ENCODE data around the gene ECI2.

ECI2 gene, protein sequence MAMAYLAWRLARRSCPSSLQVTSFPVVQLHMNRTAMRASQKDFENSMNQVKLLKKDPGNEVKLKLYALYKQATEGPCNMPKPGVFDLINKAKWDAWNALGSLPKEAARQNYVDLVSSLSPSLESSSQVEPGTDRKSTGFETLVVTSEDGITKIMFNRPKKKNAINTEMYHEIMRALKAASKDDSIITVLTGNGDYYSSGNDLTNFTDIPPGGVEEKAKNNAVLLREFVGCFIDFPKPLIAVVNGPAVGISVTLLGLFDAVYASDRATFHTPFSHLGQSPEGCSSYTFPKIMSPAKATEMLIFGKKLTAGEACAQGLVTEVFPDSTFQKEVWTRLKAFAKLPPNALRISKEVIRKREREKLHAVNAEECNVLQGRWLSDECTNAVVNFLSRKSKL

GRCh38 chr6:4134841-4135664, at the start of gene ECI2:
ECI2 (minus strand) TSS chr6:4135575; CDS start chr6:4135560, 15 bp downstream.
- H3K27ac ChIP-seq, result peak within 1 kb of the TSS; percentile 81
- H3K9me3 ChIP-seq, result peaks cover 12% of the 10 kb centered on the region
- peaks cover 11% of the 10 kb centered on the region; the same call in 1 of the 2 replicates for H4K20me1 ChIP-seq
- H3K4me2 ChIP-seq, result peak within 1 kb of the TSS; percentile 90
- TF ChIP-seq Cebpa-rat (IDR thresholded peaks at IDR 0.05), result no peak
- no peaks in the 10 kb centered on the region for H3K27me3 ChIP-seq
- peak within 1 kb of the TSS; percentile 88 for H3K9ac ChIP-seq
- peaks cover 28% of the 10 kb centered on the region for H3K36me3 ChIP-seq
- H3K4me1 ChIP-seq, result peaks cover 30% of the 10 kb centered on the region
- H3K4me3 ChIP-seq, result peak within 1 kb of the TSS; percentile 97

GRCh38 chr6:4180652-4181255, 45.4 kb upstream of the ECI2 start:
- Histone ChIP-seq H3K4me3 (no peak overlapping the region), H3K4me2 (no peak overlapping the region), H3K9me3 (no peaks in the 10 kb centered on the region), H3K9ac (no peak overlapping the region), H3K27ac (no peak overlapping the region), H4K20me1 (no peaks in the 10 kb centered on the region), H3K4me1 (no peaks in the 10 kb centered on the region), H3K27me3 (no peaks in the 10 kb centered on the region), H3K36me3 (no peaks in the 10 kb centered on the region)
- TF ChIP-seq Cebpa-rat (IDR thresholded peaks at IDR 0.05), result no peak

DNA sequence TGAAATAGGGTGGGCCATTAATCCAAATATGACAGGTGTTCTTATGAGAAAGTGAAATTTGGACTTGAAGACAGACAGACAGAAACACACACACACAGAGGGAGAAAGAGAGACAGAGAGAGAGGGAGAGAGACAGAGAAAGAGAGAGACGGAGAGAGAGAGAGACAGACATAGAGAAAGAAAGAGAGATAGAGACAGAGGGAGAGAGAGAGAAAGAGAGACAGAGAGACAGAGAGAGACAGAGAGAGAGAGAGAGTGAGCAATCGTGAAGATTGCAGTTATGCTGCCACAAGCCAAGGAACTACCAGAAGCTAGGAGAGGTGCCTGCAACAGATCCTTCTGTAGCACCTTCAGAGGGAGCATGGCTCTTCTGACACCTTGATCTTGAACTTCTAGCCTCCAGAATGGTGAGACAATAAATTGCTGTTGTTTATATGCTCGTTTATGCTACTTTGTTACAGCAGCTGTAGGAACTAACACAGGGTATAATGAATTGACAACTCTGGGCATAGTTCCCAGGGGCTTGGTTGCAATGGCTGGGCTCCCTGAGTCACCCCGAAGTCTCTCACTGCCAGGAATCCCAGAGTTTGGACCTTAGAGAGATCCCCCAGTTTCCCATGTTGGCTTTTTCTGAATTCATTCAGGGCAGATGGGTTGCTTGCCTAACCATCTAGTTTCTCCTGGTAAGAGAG, 44.7 kb upstream of the ECI2 start:
- no peak overlapping the region for H3K4me2 ChIP-seq
- TF ChIP-seq Cebpa-rat (IDR thresholded peaks at IDR 0.05), result no peak

GRCh38 chr6:4178737-4179333, 43.5 kb upstream of the ECI2 start:
- H3K27me3 ChIP-seq, result no peaks in the 10 kb centered on the region
- no peak for TF ChIP-seq Cebpa-rat (IDR thresholded peaks at IDR 0.05)
- H3K36me3 ChIP-seq, result no peaks in the 10 kb centered on the region
- H3K9me3 ChIP-seq, result no peaks in the 10 kb centered on the region
- H3K4me2 ChIP-seq, result no peak overlapping the region
- H4K20me1 ChIP-seq, result no peaks in the 10 kb centered on the region
- no peak overlapping the region for H3K4me3 ChIP-seq
- no peak overlapping the region for H3K27ac ChIP-seq
- H3K9ac ChIP-seq, result no peak overlapping the region
- no peaks in the 10 kb centered on the region for H3K4me1 ChIP-seq

More for the DNA sequence above, 44.7 kb upstream of the ECI2 start:
- Histone ChIP-seq H4K20me1 (no peaks in the 10 kb centered on the region), H3K4me3 (no peak overlapping the region), H3K27me3 (no peaks in the 10 kb centered on the region), H3K9me3 (no peaks in the 10 kb centered on the region), H3K36me3 (no peaks in the 10 kb centered on the region), H3K4me1 (no peaks in the 10 kb centered on the region), H3K27ac (no peak overlapping the region), H3K9ac (no peak overlapping the region)

DNA sequence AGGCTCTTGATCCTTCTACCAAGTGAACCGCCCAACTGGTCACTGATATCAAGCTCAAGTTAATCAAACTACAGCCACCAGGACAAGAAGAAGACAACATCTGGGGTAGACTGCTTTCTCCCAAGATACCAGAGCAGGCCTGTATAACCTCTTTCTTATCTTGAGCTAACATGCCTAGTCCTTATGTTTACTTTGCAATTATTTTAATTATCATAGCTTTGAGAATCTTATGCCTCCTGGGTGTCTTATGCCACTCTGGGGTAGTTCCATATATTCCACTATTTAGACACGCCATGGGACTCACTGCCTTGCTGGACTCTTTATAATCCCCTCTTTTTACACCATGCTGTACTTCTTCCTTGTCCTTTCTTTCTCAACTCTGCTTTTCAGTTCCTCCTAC, 41.5 kb upstream of the ECI2 start:
- Histone ChIP-seq H3K4me3 (no peak overlapping the region), H4K20me1 (no peaks in the 10 kb centered on the region), H3K27ac (no peak overlapping the region), H3K27me3 (no peaks in the 10 kb centered on the region), H3K4me1 (no peaks in the 10 kb centered on the region), H3K9ac (no peak overlapping the region), H3K9me3 (no peaks in the 10 kb centered on the region), H3K36me3 (no peaks in the 10 kb centered on the region), H3K4me2 (no peak overlapping the region)
- TF ChIP-seq Cebpa-rat (IDR thresholded peaks at IDR 0.05), result no peak

GRCh38 chr6:4174042-4174441, 38.7 kb upstream of the ECI2 start:
- Histone ChIP-seq H4K20me1 (no peaks in the 10 kb centered on the region), H3K27me3 (no peaks in the 10 kb centered on the region), H3K4me2 (no peak overlapping the region), H3K27ac (no peak overlapping the region), H3K9ac (no peak overlapping the region), H3K36me3 (no peaks in the 10 kb centered on the region), H3K4me3 (no peak overlapping the region), H3K9me3 (0 out of 2 replicates have a peak, but pooled peaks cover under 1% of the 10 kb centered on the region), H3K4me1 (no peaks in the 10 kb centered on the region)
- no peak for TF ChIP-seq Cebpa-rat (IDR thresholded peaks at IDR 0.05)

- Histone ChIP-seq H3K27me3 (no peaks in the 10 kb centered on the region), H3K36me3 (no peaks in the 10 kb centered on the region), H4K20me1 (no peaks in the 10 kb centered on the region), H3K9me3 (peaks cover 10% of the 10 kb centered on the region), H3K4me1 (no peaks in the 10 kb centered on the region), H3K27ac (no peak overlapping the region), H3K4me3 (no peak overlapping the region), H3K4me2 (no peak overlapping the region), H3K9ac (no peak overlapping the region)
- no peak for TF ChIP-seq Cebpa-rat (IDR thresholded peaks at IDR 0.05)
Measured at GRCh38 chr6:4172368-4172767, 37.0 kb upstream of the ECI2 start.

- Histone ChIP-seq H3K27ac (no peak overlapping the region), H3K9me3 (peaks cover 15% of the 10 kb centered on the region), H3K4me3 (no peak overlapping the region), H3K9ac (no peak overlapping the region), H4K20me1 (no peaks in the 10 kb centered on the region), H3K36me3 (no peaks in the 10 kb centered on the region), H3K4me2 (no peak overlapping the region), H3K27me3 (no peaks in the 10 kb centered on the region), H3K4me1 (no peaks in the 10 kb centered on the region)
- no peak for TF ChIP-seq Cebpa-rat (IDR thresholded peaks at IDR 0.05)
Measured at GRCh38 chr6:4170297-4170696, 34.9 kb upstream of the ECI2 start.
